HG03139 (cell line): Measurements from ENCODE around the gene TMPRSS6.

Experiments used
- ATAC-seq: cut with Tn5 transposase; IDR thresholded peaks from one replicate; pipeline ENCODE4 v1.9.1; 2021; ENCODE audit not compliant: unreplicated experiment

TMPRSS6 gene

GRCh38 chr22:37140686-37141323 lies 31.3 kb upstream of the TMPRSS6 start:
- ATAC-seq: no peak

- no peak for ATAC-seq
Observed at GRCh38 chr22:37139762-37140161, 30.2 kb upstream of the TMPRSS6 start.

GRCh38 chr22:37138849-37139561 lies 29.5 kb upstream of the TMPRSS6 start:
- no peak for ATAC-seq

GRCh38 chr22:37137903-37138665 lies 28.6 kb upstream of the TMPRSS6 start:
- ATAC-seq: no peak

GRCh38 chr22:37137131-37137530 lies 27.6 kb upstream of the TMPRSS6 start:
- ATAC-seq: no peak

GRCh38 chr22:37135023-37135422 lies 25.5 kb upstream of the TMPRSS6 start:
- no peak for ATAC-seq

- no peak for ATAC-seq
Observed at GRCh38 chr22:37133304-37134018, 23.9 kb upstream of the TMPRSS6 start.

GRCh38 chr22:37132773-37133172 lies 23.3 kb upstream of the TMPRSS6 start:
- ATAC-seq: no peak

GRCh38 chr22:37129866-37130441 lies 20.4 kb upstream of the TMPRSS6 start:
- ATAC-seq: no peak

- ATAC-seq: no peak
Observed at GRCh38 chr22:37128555-37129281, 19.2 kb upstream of the TMPRSS6 start.

GRCh38 chr22:37127350-37127878 lies 17.9 kb upstream of the TMPRSS6 start:
- ATAC-seq: no peak

GRCh38 chr22:37126882-37127281 lies 17.4 kb upstream of the TMPRSS6 start:
- no peak for ATAC-seq

- ATAC-seq: no peak
Observed at GRCh38 chr22:37126383-37126782, 16.9 kb upstream of the TMPRSS6 start.

- no peak for ATAC-seq
Observed at GRCh38 chr22:37123649-37124048, 14.1 kb upstream of the TMPRSS6 start.

GRCh38 chr22:37122598-37123180 lies 13.2 kb upstream of the TMPRSS6 start:
- no peak for ATAC-seq

GRCh38 chr22:37121887-37122591 lies 12.5 kb upstream of the TMPRSS6 start:
- ATAC-seq: peak; percentile 78

- no peak for ATAC-seq
Observed at GRCh38 chr22:37120569-37121340, 11.2 kb upstream of the TMPRSS6 start.

GRCh38 chr22:37119872-37120271 lies 10.4 kb upstream of the TMPRSS6 start:
- no peak for ATAC-seq
